ENCODE measurements around the gene PRKRIP1.

PRKRIP1 gene

GRCh38 chr7:102390697-102391484 is 5.3 kb upstream of the PRKRIP1 start (continued):
- no peak for TF ChIP-seq ZNF2 (tag by site-specific recombination; IDR thresholded peaks at IDR 0.05)
- no peak for TF ChIP-seq ZNF624 (tag by site-specific recombination; IDR thresholded peaks at IDR 0.05)
- no peak for TF ChIP-seq SETDB1 (IDR thresholded peaks at IDR 0.05; ENCODE audit: insufficient read length, low read length)
- peak; percentile 76 for TF ChIP-seq ZNF654 (tag by site-specific recombination; IDR thresholded peaks at IDR 0.05; ENCODE audit: low read depth)
- TF ChIP-seq ZNF549 (tag by site-specific recombination; IDR thresholded peaks at IDR 0.05): no peak
- TF ChIP-seq ZXDB (tag by site-specific recombination; IDR thresholded peaks at IDR 0.05): 0 out of 2 replicates have a peak, but pooled peaks have one; percentile 36
- no peak for TF ChIP-seq TRIM28 (IDR thresholded peaks at IDR 0.05; ENCODE audit: borderline replicate concordance, low read length)
- peak; percentile 79 for TF ChIP-seq IKZF3 (tag by site-specific recombination; IDR thresholded peaks at IDR 0.05)
- TF ChIP-seq YY1 (tag by site-specific recombination; IDR thresholded peaks at IDR 0.05): no peak
- no peak for TF ChIP-seq ZNF473 (tag by site-specific recombination; IDR thresholded peaks at IDR 0.05)
- no peak for TF ChIP-seq ZNF561 (tag by site-specific recombination; IDR thresholded peaks at IDR 0.05; ENCODE audit: borderline replicate concordance)
- TF ChIP-seq HOXA7 (CRISPR knock-in tag; IDR thresholded peaks at IDR 0.05; ENCODE audit: borderline replicate concordance): no peak
- no peak for TF ChIP-seq ZNF837 (tag by site-specific recombination; IDR thresholded peaks at IDR 0.05)
- no peak for TF ChIP-seq ZNF214 (tag by site-specific recombination; IDR thresholded peaks at IDR 0.05; ENCODE audit: borderline replicate concordance)
- no peak for TF ChIP-seq SCRT1 (tag by site-specific recombination; IDR thresholded peaks at IDR 0.05; ENCODE audit: borderline replicate concordance)
- TF ChIP-seq HOXC10 (CRISPR knock-in tag; IDR thresholded peaks at IDR 0.05): no peak
- no peak for TF ChIP-seq ZNF292 (tag by site-specific recombination; IDR thresholded peaks at IDR 0.05; ENCODE audit: borderline replicate concordance, low read depth)
- TF ChIP-seq REST (tag by site-specific recombination; IDR thresholded peaks at IDR 0.05): peak; percentile 65
- no peak for TF ChIP-seq ZNF610 (tag by site-specific recombination; IDR thresholded peaks at IDR 0.05; ENCODE audit: borderline replicate concordance)
- no peak for TF ChIP-seq ZNF548 (tag by site-specific recombination; IDR thresholded peaks at IDR 0.05)
- no peak for TF ChIP-seq ZNF530 (tag by site-specific recombination; IDR thresholded peaks at IDR 0.05; ENCODE audit: low read depth)
- no peak for TF ChIP-seq WT1 (tag by site-specific recombination; IDR thresholded peaks at IDR 0.05)
- peak; percentile 96 for TF ChIP-seq ZNF600 (tag by site-specific recombination; IDR thresholded peaks at IDR 0.05)
- TF ChIP-seq ZNF529 (tag by site-specific recombination; IDR thresholded peaks at IDR 0.05; ENCODE audit: insufficient replicate concordance): no peak
- no peak for TF ChIP-seq ZNF362 (tag by site-specific recombination; IDR thresholded peaks at IDR 0.05)
- no peak for TF ChIP-seq ATF2 (tag by site-specific recombination; IDR thresholded peaks at IDR 0.05; ENCODE audit: low read depth)
- TF ChIP-seq ZNF701 (tag by site-specific recombination; IDR thresholded peaks at IDR 0.05): no peak
- TF ChIP-seq ZNF580 (tag by site-specific recombination; IDR thresholded peaks at IDR 0.05): no peak
- TF ChIP-seq, protein P1, sequence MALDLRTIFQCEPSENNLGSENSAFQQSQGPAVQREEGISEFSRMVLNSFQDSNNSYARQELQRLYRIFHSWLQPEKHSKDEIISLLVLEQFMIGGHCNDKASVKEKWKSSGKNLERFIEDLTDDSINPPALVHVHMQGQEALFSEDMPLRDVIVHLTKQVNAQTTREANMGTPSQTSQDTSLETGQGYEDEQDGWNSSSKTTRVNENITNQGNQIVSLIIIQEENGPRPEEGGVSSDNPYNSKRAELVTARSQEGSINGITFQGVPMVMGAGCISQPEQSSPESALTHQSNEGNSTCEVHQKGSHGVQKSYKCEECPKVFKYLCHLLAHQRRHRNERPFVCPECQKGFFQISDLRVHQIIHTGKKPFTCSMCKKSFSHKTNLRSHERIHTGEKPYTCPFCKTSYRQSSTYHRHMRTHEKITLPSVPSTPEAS (tag by site-specific recombination; IDR thresholded peaks at IDR 0.05): no peak
- TF ChIP-seq, protein P2, sequence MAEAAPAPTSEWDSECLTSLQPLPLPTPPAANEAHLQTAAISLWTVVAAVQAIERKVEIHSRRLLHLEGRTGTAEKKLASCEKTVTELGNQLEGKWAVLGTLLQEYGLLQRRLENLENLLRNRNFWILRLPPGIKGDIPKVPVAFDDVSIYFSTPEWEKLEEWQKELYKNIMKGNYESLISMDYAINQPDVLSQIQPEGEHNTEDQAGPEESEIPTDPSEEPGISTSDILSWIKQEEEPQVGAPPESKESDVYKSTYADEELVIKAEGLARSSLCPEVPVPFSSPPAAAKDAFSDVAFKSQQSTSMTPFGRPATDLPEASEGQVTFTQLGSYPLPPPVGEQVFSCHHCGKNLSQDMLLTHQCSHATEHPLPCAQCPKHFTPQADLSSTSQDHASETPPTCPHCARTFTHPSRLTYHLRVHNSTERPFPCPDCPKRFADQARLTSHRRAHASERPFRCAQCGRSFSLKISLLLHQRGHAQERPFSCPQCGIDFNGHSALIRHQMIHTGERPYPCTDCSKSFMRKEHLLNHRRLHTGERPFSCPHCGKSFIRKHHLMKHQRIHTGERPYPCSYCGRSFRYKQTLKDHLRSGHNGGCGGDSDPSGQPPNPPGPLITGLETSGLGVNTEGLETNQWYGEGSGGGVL (tag by site-specific recombination; IDR thresholded peaks at IDR 0.05): no peak
- no peak for TF ChIP-seq ZNF747 (tag by site-specific recombination; IDR thresholded peaks at IDR 0.05)
- TF ChIP-seq GFI1B (tag by site-specific recombination; IDR thresholded peaks at IDR 0.05): no peak
